Astrocyte of the cerebellum (primary cell): ENCODE results near the gene CETN2.

ENCODE experiments used
- DNase-seq: peaks from one replicate; pipeline ENCODE4 v3.0.0-alpha.2; 2011; ENCODE audit warnings: low read depth
- H3K4me3 ChIP-seq: 2 replicates; pipeline ENCODE4 v1.5.1; 2011; ENCODE audit warnings: mild to moderate bottlenecking, low read depth, low read length, moderate library complexity
- in situ Hi-C: cut with HindIII; loops from 2 replicates; pipeline ENCODE4 v1.10.0; 2017; ENCODE audit warnings: low sequenced_read_pairs
- TF ChIP-seq, protein P1 (sequence below): IDR thresholded peaks from 2 replicates; pipeline ENCODE4 v1.5.1; 2012; ENCODE audit warnings: low read length, low read depth, moderate library complexity, mild to moderate bottlenecking; ENCODE audit errors: missing control alignments

Gene CETN2

DNA sequence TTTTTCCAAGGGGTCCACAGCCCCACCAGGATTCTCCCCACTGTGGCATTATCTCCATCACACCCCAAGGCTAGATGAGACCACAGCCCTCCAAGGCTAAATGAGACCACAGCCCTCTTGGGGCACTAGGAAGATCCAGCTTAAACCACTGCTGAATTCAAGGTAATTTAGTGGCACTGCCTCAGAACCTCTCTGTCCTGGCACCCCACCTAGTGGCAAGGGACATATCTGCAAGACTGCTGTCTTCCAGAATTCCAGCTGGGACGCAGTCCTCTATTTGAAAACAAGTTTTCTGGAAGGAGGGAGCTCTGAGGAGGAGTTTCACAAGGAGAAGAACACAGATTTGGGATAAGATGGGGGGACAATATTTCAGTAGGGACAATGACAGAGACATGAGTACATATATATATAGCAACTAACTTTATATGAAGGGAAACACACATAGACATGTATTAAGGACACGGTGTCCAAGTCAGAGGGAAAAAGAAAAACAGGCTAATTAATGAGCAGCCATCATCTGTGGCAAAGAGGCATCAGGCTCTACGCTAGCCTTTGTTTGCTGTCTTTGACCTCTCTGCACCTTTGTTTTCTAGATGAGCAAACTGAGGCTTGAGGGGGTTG, 9.3 kb downstream of the CETN2 start:
- in situ Hi-C loops, result no loop called here
- TF ChIP-seq, protein P1, sequence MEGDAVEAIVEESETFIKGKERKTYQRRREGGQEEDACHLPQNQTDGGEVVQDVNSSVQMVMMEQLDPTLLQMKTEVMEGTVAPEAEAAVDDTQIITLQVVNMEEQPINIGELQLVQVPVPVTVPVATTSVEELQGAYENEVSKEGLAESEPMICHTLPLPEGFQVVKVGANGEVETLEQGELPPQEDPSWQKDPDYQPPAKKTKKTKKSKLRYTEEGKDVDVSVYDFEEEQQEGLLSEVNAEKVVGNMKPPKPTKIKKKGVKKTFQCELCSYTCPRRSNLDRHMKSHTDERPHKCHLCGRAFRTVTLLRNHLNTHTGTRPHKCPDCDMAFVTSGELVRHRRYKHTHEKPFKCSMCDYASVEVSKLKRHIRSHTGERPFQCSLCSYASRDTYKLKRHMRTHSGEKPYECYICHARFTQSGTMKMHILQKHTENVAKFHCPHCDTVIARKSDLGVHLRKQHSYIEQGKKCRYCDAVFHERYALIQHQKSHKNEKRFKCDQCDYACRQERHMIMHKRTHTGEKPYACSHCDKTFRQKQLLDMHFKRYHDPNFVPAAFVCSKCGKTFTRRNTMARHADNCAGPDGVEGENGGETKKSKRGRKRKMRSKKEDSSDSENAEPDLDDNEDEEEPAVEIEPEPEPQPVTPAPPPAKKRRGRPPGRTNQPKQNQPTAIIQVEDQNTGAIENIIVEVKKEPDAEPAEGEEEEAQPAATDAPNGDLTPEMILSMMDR, result peak; percentile 58
- H3K4me3 ChIP-seq, result no peak overlapping the region
- DNase-seq, result peak; percentile 6

DNA sequence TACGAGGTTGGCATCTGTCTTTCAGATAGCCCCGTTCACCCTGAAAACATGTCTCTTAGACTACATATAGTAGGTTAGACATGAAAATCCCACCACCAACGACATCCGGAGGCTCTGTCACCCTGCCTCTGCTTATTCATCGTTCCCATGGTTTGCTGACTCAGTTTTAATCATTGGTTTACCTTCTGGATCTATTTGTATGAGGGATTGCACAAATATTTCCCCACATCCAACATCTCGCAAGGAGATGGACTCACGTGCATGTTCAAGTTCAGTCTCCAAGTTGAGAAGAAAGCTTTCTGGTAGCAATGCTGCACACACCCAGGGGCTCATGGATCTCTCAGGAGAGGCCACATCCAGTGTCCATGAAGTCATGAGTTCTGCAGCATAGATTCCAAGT, 10.8 kb downstream of the CETN2 start:
- no peak overlapping the region for H3K4me3 ChIP-seq
- TF ChIP-seq, protein P1, result no peak
- DNase-seq, result no peak
- in situ Hi-C loops, result no loop called here

DNA sequence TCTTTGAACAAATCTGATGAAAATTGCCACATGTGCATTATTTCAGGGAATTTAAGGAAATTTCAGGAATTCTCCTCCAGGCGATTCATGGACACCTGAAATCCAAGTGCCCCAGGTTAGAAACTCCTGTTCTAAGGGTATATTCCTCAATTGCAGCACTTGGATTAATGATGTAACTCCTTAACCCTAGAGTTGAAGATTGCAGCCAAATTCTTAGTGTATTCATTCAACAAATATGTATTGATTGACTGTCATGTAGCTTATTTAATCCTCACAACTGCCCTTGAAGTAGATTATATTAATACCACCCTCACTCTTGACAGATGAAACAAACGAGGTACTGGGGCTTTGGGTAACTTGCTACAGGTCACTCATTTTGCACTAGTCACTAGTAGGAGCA, 11.3 kb downstream of the CETN2 start:
- no peak for DNase-seq
- in situ Hi-C loops, result no loop called here
- TF ChIP-seq, protein P1, result no peak
- H3K4me3 ChIP-seq, result no peak overlapping the region

DNA sequence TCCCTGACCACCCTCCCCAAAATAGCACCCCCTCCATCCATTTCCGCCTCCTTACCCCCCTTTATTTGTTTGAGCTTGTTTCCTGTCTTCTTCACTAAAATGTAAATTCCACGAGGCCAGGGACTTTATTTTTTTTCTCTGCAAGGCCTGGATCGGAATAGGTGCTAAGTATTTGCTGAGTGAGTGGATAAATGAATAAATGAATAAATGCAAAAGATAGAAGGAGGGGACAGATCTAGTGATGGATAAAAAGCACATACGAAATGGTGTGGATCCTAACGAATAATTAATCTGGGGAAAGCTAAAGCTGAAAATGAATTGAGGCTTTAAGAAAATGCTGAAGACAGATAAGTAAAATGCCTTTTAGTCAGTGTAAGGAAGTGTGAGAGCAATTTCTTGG, 12.2 kb downstream of the CETN2 start:
- H3K4me3 ChIP-seq, result no peak overlapping the region
- TF ChIP-seq, protein P1, result no peak
- in situ Hi-C loops, result no loop called here
- no peak for DNase-seq

DNA sequence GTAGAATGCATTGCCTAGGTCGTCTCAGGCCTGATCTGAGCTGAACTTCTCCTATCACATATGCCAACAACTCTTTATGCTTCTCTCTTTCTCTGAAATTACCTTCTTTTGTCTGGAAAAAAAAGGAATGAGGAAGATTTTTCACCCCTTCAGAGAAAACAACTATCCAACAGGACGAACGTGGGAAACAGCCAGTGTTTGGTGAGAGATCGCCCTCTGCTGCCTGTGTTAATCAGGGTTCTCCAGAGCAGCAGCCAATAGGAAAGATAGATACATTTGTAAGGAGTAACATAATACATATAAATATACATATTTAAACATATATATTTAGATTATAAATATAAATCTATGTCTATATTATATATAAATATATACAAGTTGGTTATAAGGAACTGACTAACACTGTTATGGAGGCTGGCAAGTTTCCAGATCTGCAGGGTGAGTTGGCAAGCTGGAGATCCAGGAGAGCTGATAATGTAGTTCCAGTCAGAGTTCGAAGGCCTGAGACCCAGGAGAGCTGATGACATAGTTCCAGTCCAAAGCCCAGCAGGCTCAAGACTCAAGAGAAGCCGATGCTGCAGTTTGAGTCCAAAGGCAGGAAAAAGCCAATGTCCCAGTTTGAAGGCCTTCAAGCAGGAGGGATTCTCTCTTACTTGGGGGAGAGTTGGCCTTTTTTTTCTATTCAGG, 13.3 kb downstream of the CETN2 start:
- in situ Hi-C loops, result no loop called here
- TF ChIP-seq, protein P1, result peak; percentile 57
- no peak overlapping the region for H3K4me3 ChIP-seq
- DNase-seq, result peak; percentile 20

DNA sequence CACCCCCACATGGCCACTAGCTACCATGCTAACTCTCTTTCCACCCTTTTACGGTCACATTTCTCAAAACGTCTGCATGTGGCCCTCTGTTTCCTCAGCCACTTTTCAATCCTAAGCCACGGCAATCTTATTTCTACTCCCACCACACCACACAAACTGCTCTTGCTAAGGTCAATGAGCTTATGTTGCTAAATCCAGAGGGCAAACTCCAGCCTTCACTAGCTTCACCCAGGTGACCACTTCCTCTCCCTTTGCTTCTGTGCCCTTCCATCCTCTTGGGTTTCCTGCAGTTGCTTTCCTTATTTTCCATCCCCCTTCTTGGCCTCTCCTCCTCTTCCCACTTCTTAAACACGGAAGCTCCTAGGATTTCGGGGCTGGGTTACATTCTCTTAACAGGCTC, 16.5 kb downstream of the CETN2 start:
- TF ChIP-seq, protein P1, result no peak

More for the DNA sequence above, 16.5 kb downstream of the CETN2 start:
- no peak overlapping the region for H3K4me3 ChIP-seq
- in situ Hi-C loops, result no loop called here
- no peak for DNase-seq
